SW480 (cell line): Measurements from ENCODE around the gene SIVA1.

ENCODE experiments used
- DNase-seq: peaks from one replicate; pipeline ENCODE4 v3.0.0-alpha.2; 2016; ENCODE audit warnings: low spot score

SIVA1 gene

DNA sequence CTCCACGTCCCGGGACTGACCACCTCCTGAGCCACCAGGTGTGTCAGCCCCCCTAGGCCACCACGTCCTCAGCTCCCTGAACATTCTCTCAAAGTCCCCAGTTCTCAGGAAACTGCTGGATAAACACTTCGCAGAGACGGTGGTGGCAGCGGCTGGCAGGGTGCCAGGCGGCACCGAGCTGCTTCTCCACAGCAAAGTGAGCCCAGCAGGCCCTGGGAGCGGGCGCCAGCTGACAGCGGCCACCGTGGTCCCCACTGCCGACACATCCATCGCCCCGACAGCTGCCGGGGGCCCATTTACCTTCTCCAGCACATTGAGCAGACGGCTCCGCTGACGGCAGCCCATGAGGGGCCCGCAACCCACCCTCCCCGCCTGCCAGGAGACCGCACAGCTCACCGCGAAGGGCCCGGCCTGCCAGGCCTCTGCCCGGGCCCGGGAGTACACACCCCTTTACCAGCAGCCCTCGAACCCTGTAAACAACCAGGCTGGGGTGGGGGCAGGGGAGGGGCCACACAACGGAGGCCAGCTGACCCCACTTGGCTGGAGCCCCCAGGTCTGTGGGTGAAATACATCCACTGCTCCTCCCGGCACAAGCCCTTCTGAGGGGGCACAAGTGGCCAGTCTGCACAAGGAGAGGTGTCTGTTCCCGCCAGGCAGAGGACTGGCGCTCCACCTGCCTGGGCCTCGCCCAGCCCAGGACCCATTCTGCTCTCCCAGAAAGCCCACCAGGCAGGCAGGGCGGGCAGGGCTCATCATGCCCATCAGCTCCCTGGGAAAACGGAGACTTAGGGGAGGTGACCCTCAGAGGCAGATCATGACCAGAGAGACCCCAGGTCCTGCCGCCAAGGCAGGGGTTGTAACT, 32.1 kb downstream of the SIVA1 start:
- DNase-seq, result no peak

DNA sequence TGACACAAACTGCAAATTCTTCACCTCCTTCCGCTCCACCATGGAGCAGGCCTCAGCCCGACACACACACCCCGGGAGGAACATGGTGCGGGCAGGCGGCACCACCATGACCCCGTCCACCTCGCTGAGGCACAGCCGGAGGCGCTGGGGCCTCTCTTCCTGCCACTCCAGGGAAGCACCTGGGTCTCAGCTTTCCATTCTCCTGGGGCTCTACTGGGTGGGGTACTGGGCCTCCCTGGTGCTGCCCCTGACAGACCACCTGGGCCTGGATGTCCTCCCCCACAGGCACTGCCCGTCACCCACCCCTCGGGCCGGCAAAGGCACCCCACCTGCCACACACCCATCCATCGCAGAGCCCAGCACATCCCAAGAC, 32.7 kb downstream of the SIVA1 start:
- DNase-seq, result no peak

DNA sequence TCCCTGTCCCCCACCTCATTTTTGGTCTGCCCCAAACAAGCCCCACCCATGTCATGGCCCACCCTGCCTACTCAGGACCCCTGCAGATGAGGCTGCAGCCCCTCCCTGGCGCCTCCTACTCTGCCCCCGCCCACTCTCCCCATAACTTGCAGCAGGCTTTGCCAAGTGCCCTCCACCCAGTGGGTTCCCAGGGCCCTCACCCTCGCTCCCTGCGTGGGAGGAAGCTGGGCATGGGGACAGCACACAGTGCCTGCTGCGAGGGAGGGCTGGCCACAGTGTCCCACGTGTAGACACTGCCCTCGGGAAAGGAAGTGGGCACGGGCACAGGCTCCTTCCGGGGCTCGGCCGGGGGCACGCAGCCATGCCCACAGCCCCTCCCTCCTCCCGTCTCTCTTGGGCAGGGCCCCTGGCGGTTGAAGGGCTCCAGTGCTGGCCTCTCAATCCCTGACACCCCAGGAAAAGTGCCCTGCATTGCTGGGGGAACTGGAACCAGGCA, 33.2 kb downstream of the SIVA1 start:
- no peak for DNase-seq

DNA sequence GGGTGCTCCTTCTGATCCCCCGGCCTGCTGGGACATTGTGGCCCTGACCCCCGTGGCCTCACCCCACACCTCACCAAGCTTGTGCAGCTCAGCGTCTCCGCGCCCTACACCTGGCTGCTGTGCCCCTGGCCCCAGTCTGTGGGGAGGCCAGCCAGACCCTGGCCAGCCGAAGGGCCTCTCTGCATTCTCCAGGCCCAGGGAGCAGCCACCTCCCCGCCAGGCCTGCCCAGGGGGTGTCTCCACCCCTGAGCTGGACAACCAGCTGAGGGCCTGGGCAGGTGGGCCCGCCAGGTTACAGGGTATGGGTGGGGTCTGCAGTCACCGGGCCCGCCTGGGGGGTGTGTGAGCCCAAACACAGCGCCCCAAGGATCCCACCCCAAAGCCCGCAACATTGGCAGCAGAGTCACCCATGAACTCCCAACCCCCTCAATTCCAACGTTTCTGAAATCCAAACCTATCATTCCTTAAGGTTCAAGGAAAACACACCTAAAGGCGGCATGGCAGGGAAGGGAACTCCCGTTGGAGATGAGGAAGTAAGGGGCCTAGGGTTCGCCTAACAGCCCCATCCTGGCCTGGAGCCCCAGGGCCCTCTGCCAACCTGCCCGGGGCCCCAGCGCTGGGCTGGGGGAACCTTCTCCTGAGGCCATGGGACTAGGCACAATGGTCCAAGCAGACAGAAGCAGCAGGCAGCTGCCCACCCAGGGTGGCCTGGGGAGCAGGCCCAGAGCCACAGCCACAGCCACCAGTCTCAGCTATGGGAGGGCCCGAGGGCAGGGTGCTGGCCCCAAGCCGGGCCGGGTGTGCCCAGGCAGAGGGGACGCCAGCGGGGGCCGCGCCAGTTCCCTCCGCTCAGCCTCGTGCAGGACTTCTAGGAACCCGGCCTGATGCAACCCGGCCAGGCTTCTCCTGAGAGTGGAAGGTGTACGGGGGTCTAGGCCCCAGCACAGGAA, 34.1 kb downstream of the SIVA1 start:
- no peak for DNase-seq

DNA sequence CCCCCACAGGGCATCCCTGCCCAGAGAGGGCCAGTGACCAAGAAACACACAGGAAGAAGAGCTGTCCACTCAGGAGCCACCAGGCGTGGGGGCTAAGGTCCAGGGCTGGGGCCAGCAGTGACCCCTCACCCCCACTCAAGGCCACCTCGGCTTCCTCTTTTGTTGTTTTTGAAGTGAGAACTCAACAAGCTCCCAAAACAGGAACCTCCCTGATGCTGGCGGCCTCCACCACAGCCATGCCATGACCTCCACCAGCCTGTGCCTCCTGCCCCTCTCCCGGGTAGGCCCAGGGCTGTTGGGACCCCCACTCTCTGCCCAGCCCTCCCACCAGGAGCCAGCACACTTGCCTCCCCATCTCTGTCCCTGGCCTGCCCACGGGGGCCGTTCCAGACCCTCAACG, 34.8 kb downstream of the SIVA1 start:
- no peak for DNase-seq

DNA sequence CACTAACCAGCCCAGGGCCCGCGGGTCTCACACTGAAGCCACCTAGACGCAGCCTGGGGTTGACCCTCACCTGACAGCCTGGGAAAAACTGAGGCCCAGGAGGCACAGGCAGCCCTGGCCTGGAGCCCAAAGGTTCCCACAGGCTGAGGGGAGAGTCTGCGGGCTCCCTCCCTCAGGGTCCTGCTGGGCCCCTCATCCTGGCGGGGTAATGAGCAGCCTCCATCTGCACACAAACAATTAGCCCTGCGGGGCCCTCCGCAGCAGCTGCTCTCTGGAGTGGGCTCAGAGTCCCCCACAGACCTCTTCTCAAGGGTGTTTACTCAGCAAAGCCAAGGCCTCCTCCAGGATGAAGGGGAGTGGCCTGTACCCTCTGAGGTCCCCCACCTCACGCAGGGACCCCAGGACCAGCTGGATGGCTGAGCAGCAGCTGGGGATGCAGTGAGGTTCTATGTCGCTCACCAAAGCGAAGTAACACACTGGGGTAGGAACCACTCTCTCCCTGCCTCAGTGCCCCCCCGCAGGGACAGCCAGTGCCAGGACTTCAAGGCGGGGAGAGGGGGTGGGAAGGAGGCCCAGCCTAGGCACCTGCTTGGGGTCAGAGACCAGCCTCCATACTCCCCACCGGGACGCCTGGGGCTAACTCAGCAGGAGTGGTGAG, 35.3 kb downstream of the SIVA1 start:
- no peak for DNase-seq

DNA sequence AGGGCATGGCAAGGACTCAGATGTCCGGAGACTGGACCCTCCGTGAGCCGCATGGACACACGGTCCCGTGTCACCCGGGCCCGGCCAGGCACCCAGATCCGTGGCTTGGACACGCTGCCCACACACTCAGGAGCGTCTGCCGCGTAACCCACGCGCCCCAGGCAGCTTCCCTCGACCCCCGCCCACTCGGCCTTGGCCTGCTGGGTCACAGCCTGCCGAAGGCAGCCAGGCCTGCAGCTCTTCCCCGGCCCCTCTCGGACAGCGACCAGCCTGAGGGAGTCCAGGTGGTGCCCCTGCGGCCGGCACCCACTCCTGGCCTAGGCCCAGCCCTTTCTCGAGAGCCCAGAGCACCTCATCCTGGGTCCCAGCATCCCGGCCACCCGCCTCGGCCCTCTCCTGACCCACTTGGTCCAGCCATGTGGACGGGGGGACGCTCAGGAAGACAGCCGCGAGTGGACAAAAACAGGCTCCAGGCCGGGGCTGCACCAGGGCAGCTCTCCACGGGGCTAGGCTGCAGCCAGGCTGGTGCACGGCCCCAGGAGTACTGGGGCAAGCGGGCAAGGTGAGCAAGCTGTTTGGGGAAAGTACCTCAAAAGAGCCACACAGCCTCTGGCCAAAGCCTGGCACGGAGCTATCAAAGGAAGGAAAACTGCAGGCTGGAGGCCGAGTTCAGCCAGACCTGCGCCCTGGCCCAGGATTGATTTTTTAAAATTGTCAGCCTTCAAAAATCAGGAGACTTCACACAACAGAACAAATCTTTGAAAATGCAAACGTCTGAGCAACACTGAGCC, 36.1 kb downstream of the SIVA1 start:
- no peak for DNase-seq

DNA sequence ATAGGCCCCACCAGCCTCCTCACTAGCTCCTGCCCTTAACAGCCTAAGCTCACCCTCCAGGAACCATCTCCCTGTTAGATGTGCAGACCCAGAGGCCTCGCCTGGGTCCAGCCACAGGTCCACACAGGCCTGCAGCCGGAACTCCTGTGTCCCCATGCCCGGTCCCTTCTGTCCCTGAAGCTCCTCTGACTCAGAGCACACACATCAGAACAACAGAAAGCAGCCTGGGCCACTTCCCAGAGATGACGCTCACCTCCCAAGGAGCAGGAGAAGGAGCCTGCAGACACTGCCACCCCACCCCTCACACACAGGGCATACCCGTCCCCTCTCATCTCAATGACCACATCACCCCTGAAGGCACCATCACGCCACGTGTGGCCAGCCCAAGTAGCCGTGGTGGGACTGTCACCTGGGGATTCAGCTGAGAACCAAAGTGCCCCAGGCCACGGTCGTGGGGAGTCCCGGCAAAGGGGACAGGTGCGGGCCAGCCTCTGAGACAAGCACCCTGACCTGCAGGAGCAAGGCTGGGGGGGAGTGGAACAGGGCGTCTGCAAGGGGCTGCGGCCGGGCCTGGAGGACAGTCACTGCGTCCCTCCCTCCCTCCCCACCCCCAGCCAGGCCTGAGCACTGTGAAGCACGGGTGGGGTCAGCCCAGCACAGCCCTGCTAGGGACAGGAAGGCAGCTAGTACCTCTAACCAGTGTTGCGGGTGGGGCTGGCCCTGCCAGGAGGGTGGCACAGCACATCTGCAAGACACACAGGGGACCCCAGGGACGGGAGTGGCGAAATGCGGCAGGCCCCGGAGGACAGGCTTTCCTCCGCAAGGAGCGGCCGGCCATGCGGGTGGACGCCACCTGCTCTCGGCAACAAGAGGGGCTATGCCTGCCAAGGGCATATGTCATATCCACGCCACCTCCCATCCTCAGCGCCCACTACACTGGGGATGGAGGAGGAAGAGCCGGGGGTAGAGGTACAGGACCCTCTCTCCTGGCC, 37.1 kb downstream of the SIVA1 start:
- DNase-seq, result no peak

DNA sequence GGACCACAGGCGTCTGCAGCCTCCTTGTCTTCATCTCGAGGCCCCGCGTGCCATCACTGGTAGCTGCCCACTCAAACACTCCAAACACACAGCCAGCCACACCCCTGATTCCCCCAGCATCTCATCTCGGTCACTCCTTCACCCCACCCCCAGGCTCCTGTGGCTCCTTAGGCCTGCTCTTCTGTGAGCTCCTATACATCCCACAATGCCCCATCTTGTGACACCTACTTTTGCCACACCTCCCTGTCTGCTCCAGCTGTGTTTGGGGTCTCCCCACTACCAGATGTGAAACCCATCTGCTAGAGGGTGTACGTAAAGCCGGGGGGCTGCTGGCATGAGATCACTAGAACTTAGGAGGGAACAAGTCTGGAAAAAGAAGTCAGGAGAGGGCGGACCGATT, 38.5 kb downstream of the SIVA1 start:
- no peak for DNase-seq

DNA sequence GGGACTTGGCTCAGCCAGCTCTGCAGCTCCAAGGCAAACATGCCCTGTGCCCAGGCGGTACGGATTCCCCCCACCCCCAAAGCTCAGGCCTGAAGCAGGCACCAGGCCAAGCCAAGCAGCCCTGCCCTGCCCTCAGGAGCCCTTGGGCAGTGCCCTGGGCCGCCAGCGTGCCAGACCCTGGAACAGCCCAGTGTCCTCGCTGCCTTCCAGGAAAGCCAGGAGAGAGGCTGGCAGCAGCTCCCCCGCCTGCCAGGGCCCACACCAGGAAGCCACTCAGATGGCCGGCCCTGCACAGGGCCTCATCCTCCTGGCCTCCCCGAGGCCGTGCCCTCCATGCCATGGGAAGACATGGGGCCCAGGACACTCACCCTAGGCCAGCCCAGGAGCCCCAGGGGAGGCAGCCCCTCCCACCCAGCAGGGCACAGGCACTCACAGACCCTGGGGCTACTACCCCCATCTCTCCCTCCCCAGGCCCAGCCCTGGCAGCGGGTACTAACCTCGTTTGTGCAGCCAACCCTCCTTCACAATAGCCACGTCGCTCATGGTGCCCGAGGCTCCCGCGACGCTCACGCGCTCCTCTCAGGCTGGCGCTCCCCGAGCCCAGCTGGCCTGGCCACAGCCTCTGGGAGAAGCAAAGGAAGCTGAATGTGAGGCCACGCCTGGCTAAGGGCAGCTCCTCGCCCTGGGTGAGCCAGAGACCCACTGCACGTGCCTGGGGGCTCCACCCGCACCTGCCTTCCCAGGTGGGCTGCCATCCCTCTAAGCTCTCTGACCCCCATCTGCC, 39.3 kb downstream of the SIVA1 start:
- no peak for DNase-seq

DNA sequence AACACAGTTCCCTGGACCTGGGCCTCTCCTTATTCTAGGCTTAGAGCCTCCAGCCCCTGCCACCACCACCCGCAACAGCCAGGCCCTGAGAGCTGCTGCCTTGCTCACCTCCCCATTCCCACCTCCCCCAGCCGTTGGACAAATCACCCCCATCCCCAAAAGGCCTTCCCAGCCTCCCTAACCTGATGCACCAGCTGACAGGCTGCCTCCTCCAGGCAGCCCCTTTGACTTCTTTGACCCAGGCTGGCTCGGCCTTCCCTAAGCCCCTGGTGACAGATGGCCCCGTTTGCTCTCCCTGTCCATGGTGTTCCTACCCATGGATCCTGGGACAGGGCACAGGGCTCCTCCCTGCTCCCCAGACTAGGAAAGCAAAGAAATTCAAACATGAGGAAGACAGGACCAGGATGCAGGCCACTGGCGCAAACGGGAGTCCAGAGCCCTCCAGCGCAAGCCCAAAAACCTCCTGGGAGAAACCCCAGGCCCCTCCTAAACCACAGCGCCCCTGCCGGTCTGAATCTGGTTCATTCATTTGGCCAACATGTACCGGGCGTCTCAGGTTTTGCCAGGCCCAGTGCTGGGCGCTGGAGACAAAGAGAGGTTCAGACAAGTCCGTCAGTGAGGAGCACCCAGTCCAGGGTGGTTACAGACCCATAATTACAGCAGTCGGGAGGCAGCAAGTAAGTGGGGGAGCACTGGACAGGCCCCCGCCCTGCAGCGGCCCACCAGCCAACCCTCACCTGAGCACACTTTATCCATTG, 40.2 kb downstream of the SIVA1 start:
- DNase-seq, result no peak

DNA sequence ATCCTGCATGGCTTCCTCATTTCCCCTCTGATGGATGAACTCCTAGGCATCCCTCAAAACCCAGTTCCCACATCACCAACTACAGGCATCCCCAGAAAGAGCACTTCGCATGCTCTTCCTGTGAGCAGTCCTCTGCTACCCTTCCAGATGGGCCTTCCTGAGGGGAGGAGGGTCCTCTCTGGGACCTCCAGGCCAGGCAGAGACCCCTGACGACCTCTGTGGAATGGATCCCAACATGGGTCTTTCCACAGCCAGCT, 40.7 kb downstream of the SIVA1 start:
- no peak for DNase-seq

DNA sequence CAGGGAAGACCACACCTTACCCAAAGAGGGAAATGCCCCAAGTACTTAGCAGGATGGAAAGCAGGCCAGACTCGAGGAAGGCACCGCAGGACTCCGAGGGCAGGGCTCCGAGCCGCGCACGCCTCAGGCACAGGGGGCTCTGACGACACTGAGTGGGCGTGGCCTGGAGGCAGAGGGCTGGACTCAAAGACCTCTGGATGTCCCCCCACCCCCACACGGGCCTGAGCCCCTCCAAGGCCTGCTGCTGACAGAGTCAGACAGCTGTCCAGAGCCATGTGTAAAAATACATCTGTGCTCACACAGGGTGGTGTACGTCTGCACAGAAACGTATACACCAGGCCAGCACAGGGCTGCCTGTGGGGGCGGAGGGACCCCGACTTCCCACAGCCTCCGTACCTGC, 41.2 kb downstream of the SIVA1 start:
- DNase-seq, result no peak

DNA sequence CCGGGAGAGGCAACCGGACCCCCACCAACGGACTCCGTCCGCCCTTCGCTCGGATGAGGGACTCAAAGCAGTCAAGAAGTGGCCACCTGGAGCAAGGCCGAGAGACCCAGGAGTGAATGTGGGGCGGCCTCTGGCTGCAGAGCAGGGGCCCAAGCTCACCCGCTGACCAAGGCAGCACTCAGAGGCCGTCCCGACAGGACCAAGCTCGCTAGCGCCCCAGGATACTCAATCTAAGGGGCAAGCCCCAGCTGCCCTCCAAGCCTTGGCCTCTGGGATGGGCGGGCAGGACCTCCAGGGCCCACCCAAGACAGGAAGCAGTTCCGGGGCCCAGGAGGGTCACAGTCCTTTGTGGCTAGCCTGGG, 41.7 kb downstream of the SIVA1 start:
- DNase-seq, result no peak

DNA sequence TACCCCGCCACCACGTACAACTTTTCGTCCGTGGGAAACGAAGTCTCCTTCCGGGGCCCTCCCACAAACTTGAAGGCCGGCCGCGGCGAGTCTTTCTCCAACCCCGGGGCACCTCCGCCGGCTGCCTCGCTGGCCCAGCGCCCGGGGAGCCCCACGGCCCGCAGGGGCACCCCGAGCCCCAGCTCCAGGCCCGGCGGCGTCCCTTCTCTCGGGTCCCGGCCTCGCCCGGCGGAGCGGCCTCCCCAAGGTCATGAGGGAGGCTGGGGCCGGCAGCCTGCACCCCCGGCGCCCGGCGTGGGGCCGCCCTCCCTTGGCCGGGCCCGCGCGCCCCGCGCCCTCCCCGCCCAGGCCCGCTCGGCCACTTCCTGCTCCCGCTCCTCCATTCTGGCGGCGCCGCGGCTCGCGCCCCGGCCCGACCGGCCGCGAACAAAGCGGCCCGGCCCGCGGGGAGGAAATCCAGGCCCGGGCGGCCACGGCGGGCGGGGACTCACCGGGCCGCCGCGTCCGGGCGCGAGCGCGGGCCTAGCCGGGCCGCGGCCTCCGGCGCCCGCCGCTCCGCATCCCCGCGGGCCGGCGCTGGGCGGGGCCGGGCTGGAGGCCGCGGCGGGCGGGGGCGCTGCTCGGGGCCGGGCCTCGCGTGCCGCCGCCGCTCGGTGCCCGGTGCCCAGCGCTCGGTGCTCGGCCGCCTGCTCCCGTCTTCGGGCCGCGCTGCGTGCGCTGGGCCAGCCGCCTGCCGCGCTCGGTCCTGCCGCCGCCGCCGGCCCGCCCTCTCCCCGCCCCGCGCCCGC, 42.2 kb downstream of the SIVA1 start, which contains the start of gene AKT1:
AKT1 (minus strand) TSS at position 756 of the 788 bp plus-strand sequence. CDS start 3,105 bp downstream, outside the sequence.
- DNase-seq, result no peak

DNA sequence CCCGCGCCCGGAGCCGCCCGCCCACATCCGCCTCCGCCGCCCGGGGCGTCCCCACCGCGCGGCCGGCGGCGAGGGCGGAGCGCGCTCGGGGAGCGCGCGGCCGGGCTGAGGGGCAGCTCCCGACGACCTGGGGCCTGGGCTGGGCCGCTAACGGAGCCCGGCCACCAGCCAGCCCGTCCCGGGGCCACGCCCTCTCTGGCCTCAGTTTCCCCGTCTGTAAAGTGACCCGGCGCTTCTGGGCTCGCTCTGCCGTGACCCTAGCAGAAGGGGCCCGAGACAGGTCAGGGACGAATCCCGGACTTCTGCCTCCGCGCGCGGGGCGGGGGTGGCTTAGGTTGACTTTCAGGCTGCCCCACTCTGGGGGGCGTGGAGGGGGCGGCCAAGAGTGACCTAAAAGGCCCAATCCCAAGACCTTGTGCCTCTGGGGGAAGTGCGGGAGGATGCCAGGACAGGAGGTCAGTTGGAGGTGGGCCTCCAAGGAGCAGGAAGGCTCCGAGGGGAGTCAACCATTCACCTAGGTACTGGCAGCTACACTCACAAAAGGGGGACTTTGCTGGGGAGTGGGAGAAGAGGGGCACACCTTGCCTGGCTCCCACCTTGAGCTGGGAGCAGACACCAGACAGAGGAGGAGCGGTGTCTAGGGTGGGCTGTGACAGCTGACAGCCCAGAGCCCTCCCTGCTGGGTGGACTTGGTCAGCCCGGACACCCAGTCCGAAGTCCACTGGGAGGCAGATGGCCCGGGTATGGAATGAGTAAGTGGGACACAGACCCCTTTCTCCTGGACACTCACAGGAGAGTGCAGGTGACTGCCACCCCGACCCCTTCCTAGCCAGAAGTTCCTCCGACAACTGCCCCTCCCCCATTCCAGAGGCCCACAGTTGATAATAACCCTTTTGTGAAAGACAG, 43.1 kb downstream of the SIVA1 start:
- no peak for DNase-seq

DNA sequence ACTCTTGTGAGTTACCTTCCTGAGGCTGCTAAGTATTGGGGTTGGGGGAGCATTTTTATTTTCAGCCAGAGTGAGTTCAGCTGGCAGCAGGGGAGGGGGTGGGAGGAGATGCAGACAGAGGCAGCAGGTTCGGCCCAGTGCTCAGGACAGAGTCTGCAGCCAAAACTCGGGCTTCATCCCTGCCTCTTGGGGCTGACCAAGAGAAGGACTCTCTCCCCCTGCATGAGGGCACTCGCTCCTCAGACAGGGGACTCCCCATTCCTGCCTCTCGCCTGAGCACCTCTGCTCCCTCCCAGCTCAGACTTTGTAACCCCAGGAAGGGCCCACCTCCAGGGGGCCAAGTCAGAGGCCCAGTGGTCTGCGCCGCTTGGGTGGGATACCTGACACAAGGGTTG, 43.7 kb downstream of the SIVA1 start:
- no peak for DNase-seq
